ENCODE measurements around the gene PDILT.

PDILT gene

GRCh38 chr16:20336955-20337354, 67.6 kb downstream of the PDILT start:
- TF ChIP-seq, protein P1, sequence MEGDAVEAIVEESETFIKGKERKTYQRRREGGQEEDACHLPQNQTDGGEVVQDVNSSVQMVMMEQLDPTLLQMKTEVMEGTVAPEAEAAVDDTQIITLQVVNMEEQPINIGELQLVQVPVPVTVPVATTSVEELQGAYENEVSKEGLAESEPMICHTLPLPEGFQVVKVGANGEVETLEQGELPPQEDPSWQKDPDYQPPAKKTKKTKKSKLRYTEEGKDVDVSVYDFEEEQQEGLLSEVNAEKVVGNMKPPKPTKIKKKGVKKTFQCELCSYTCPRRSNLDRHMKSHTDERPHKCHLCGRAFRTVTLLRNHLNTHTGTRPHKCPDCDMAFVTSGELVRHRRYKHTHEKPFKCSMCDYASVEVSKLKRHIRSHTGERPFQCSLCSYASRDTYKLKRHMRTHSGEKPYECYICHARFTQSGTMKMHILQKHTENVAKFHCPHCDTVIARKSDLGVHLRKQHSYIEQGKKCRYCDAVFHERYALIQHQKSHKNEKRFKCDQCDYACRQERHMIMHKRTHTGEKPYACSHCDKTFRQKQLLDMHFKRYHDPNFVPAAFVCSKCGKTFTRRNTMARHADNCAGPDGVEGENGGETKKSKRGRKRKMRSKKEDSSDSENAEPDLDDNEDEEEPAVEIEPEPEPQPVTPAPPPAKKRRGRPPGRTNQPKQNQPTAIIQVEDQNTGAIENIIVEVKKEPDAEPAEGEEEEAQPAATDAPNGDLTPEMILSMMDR (IDR thresholded peaks at IDR 0.05; ENCODE audit: low read depth, low read length, missing control alignments) = no peak
- DNase-seq (ENCODE audit: extremely low read depth, low read depth) = no peak

GRCh38 chr16:20334396-20334795, 70.1 kb downstream of the PDILT start:
- no peak overlapping the region for H3K4me3 ChIP-seq (replicated peaks; ENCODE audit: low read depth, low read length)
- no peak for DNase-seq (ENCODE audit: extremely low read depth, low read depth)
- TF ChIP-seq, protein P1 (IDR thresholded peaks at IDR 0.05; ENCODE audit: low read depth, low read length, missing control alignments) = no peak

More at GRCh38 chr16:20336955-20337354, 67.6 kb downstream of the PDILT start:
- no peak overlapping the region for H3K4me3 ChIP-seq (replicated peaks; ENCODE audit: low read depth, low read length)

GRCh38 chr16:20333120-20333519, 71.4 kb downstream of the PDILT start:
- no peak overlapping the region for H3K4me3 ChIP-seq (replicated peaks; ENCODE audit: low read depth, low read length)
- DNase-seq (ENCODE audit: extremely low read depth, low read depth) = no peak
- TF ChIP-seq, protein P1 (IDR thresholded peaks at IDR 0.05; ENCODE audit: low read depth, low read length, missing control alignments) = no peak

GRCh38 chr16:20332411-20332810, 72.1 kb downstream of the PDILT start:
- no peak for DNase-seq (ENCODE audit: extremely low read depth, low read depth)
- TF ChIP-seq, protein P1 (IDR thresholded peaks at IDR 0.05; ENCODE audit: low read depth, low read length, missing control alignments) = no peak
- no peak overlapping the region for H3K4me3 ChIP-seq (replicated peaks; ENCODE audit: low read depth, low read length)

DNA sequence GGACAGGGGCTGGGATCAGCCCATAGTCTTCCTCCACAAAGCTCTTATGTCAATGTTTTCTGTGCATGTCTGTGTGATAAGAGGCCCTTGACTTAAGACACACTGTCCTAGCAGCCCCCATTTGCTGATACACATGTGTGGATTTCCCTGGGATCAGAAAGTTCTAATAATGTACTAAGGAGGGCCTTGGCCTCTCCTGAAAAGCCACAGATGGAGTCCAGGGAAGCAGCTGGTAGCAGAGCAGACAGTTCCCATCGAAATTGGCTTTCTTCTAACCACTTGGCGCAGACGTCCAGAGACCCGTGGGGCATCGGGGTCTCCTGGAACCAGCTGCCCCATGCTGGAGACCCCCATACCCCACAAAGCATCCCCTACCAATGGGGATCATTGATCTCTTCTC, 72.9 kb downstream of the PDILT start:
- H3K4me3 ChIP-seq (replicated peaks; ENCODE audit: low read depth, low read length) = no peak overlapping the region
- TF ChIP-seq, protein P1 (IDR thresholded peaks at IDR 0.05; ENCODE audit: low read depth, low read length, missing control alignments) = no peak
- no peak for DNase-seq (ENCODE audit: extremely low read depth, low read depth)

GRCh38 chr16:20329392-20330138, 75.0 kb downstream of the PDILT start:
- DNase-seq (ENCODE audit: extremely low read depth, low read depth) = no peak
- TF ChIP-seq, protein P1 (IDR thresholded peaks at IDR 0.05; ENCODE audit: low read depth, low read length, missing control alignments) = no peak
- H3K4me3 ChIP-seq (replicated peaks; ENCODE audit: low read depth, low read length) = no peak overlapping the region

Data from HFF-Myc (cell line).